GM12864 (cell line): ENCODE data around the gene PLEKHD1.

Experiments used
- DNase-seq: peaks from one replicate; pipeline ENCODE4 v3.0.0-alpha.2; 2011; ENCODE audit warnings: low read depth
- H3K4me3 ChIP-seq: 2 replicates; pipeline ENCODE4 v1.5.1; 2011; ENCODE audit warnings: mild to moderate bottlenecking, low read depth, low read length, control low read depth
- TF ChIP-seq, protein P1 (sequence below): IDR thresholded peaks from 2 replicates; pipeline ENCODE4 v1.5.1; 2011; ENCODE audit warnings: low read depth, mild to moderate bottlenecking, moderate library complexity, low read length, control low read depth, inconsistent platforms; ENCODE audit errors: missing control alignments

The PLEKHD1 gene

DNA sequence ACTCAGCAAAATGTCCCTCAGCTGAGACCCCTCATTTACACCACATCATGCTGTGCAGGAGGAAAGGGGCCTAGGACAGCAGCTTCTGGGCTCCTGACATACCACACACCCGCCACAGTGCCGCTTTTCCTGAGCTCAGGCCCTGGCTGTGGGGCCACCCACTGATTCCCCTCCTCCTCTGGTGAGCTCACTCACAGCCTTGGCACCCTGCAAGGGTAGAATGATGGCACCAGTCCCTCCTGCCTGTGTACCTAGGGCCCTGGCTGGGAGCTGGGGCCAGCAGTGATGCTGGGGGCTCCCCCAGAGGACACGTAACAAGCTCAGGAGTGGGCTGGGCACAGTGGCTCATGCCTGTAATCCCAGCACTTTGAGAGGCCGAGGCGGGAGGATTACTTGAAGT, 44.4 kb downstream of the PLEKHD1 start:
- H3K4me3 ChIP-seq, result no peak overlapping the region
- no peak for DNase-seq
- TF ChIP-seq, protein P1, sequence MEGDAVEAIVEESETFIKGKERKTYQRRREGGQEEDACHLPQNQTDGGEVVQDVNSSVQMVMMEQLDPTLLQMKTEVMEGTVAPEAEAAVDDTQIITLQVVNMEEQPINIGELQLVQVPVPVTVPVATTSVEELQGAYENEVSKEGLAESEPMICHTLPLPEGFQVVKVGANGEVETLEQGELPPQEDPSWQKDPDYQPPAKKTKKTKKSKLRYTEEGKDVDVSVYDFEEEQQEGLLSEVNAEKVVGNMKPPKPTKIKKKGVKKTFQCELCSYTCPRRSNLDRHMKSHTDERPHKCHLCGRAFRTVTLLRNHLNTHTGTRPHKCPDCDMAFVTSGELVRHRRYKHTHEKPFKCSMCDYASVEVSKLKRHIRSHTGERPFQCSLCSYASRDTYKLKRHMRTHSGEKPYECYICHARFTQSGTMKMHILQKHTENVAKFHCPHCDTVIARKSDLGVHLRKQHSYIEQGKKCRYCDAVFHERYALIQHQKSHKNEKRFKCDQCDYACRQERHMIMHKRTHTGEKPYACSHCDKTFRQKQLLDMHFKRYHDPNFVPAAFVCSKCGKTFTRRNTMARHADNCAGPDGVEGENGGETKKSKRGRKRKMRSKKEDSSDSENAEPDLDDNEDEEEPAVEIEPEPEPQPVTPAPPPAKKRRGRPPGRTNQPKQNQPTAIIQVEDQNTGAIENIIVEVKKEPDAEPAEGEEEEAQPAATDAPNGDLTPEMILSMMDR, result no peak

DNA sequence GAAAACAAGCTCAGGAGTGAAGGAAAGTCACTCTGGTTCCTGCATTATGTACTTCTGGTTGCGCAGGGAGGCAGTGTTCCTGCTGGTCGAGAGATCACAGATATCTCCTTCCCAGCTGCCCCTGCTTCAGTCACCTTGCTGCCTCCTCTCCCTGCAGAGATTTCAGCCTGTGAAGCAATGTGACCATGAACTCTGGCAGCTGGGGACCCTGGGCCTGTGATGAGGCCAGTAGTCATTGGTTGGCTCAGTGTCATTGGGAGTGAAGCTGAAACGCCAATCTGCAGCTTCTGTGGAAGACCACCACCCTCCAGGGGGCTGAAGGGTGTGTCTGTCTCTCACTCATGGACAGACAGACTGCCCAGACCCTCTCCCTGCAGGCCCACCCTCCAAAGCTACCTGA, 45.0 kb downstream of the PLEKHD1 start:
- no peak overlapping the region for H3K4me3 ChIP-seq
- TF ChIP-seq, protein P1, result no peak
- DNase-seq, result no peak

DNA sequence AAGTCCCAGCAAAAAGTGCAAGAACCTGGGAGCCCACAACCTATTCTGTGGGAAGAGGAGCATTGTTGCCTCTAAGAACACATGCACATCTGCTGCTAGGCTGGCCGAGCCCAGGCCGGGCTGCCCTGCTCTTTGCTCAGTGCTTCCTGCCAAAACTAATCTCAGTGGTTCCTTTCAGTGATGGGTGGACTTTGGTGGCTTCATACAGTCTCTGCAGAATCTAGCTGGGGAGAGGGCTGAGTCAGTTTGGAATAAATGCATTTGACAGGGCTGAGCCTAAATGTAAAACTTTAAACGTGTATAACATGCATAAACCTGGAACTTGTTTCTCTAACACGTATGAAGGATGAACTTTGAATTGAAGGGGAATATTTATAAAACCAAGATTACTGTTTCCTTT, 45.6 kb downstream of the PLEKHD1 start:
- DNase-seq, result no peak
- H3K4me3 ChIP-seq, result no peak overlapping the region
- TF ChIP-seq, protein P1, result no peak

DNA sequence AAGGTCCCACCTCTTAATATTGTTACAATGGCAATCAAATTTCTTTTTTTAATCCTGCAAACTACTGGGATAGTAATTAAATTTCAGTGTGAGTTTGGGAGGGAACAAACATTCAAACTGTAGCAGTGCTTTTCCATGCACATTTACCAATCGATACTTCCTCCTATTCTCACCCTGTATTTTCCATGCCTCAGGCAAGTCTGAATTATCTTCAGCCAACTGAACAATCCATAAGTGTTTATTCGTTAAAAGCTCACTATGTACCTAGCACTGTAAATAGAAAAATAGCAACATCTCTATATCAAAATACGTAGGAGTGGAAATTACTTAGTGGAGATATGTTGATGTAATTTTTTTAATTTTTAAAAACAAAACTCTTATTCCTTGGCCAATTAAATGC, 46.6 kb downstream of the PLEKHD1 start:
- no peak overlapping the region for H3K4me3 ChIP-seq
- TF ChIP-seq, protein P1, result no peak
- no peak for DNase-seq

DNA sequence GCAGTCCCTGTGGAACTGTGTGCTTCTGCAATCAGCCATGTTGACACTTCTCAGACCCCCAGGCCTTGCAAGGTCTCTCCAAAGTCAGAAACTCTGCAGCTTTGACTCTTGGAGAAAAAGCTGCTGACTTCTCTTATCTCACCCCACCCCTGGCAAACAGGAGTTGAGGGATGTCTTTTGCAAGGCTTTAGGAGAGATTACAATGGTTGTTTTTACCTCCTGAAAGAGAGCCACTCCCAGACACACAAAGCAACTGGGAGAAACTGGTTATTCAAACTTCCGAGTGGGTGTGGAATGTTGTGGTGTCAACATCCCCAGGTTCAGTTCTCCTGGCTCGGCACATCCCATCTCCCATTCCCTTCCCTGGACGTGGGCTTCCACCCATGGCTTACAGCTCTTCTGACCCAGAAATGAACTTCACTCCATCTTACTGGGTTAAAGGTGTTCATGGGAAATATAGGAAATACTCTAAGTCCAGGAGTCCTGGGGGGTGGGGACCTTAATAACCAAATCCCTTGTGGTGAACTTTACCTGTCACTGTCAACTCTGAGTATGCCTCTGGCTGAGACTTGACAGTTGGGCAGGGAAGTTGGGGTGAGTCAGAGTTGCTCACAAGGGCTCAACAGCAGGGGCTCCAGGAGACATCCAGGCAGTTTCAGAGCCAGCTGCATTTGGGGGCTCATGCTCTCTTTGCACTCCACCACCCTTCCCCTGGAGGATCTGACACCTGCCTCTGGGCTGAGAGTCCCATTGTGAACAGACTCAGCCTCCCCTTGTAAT, 48.2 kb downstream of the PLEKHD1 start:
- no peak overlapping the region for H3K4me3 ChIP-seq
- TF ChIP-seq, protein P1, result no peak
- no peak for DNase-seq

DNA sequence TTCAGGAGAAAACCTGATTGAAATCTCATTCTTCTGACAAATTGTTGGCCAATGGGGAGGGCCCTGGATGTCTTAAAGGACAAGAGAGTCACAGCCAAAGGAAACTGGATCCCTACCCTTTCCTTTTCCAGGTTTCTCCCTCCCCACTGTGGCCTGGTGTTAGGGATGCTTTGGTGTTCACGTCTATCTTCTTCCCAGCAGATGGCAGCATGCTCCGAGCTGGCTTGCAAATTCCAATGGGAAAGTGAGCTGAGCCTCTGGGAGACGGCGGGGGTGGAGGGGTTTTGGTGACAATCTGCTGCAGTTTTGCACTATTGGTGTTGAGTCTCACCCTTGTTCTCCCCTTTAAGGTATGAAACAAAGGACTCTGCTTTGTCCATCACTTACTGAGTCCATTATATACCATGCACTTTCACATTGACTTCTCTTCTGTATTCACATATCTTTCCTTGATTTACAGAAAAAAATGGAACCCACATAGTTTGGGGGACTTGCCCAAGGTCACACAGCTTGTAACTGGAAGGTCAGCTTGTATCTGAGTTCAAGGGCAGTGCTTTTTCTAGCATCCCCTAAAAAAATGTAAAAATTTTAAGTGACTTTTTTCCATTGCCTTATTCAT, 50.8 kb downstream of the PLEKHD1 start:
- no peak overlapping the region for H3K4me3 ChIP-seq
- no peak for DNase-seq
- TF ChIP-seq, protein P1, result peak; percentile 40
